HEK293 (cell line): ENCODE results near the gene PLA2G4B.

Source experiments
- CTCF ChIA-PET: fragments of 350-600 bp; formaldehyde crosslinking; extraction: SDS; loops from one replicate; lab custom pipeline; 2021; ENCODE audit warnings: antibody characterized with exemption; lab: Yijun Ruan, JAX
- POLR2A ChIA-PET: fragments of 300-600 bp; formaldehyde crosslinking; extraction: SDS; loops from one replicate; lab custom pipeline; 2020; ENCODE audit warnings: antibody characterized with exemption, inconsistent platforms; lab: Yijun Ruan, JAX
- H3K27ac ChIP-seq: fragments of 200-500 bp; sonication (Bioruptor generic); 2 replicates; pipeline ENCODE4 v1.5.1; 2014; ENCODE audit warnings: low read depth, low read length, control low read depth, inconsistent platforms; ENCODE audit errors: extremely low read depth
- H3K36me3 ChIP-seq, 2 experiments: fragments of 200-500 bp in 1 of 2; sonication (Bioruptor generic) in 1 of 2; 1 replicate in 1 of 2; 2 replicates in 1 of 2; pipeline ENCODE4 v1.5.1; 2014 to 2017; ENCODE audit warnings: inconsistent platforms in 2 of 2, low read length in 2 of 2; ENCODE audit not compliant: control insufficient read depth in 2 of 2, insufficient read depth in 1 of 2
- H3K4me1 ChIP-seq: fragments of 200-500 bp; sonication (Bioruptor generic); 2 replicates; pipeline ENCODE4 v1.5.1; 2014; ENCODE audit warnings: mild to moderate bottlenecking, low read length, inconsistent platforms; ENCODE audit not compliant: control insufficient read depth, insufficient read depth
- H3K4me3 ChIP-seq: 2 replicates; pipeline ENCODE4 v1.5.1; 2011; ENCODE audit warnings: low read depth, mild to moderate bottlenecking, control low read depth, low read length, moderate library complexity
- H3K9me3 ChIP-seq: fragments of 200-500 bp; sonication (Bioruptor generic); 2 replicates; pipeline ENCODE4 v1.5.1; 2014; ENCODE audit warnings: low read depth, low read length, inconsistent platforms; ENCODE audit not compliant: control insufficient read depth, insufficient read depth
- GFI1B ChIP-seq: fragments of 450-650 bp; formaldehyde crosslinking; IDR thresholded peaks from 2 replicates; pipeline ENCODE4 v1.5.1; 2016; ENCODE audit warnings: missing biosample characterization, missing genetic modification characterization
- GLI2 ChIP-seq: fragments of 450-650 bp; formaldehyde crosslinking; IDR thresholded peaks from 2 replicates; pipeline ENCODE4; 2017; ENCODE audit warnings: missing biosample characterization, missing genetic modification characterization, low read depth, borderline replicate concordance
- HOXC10 ChIP-seq: sonication (generic); formaldehyde crosslinking; IDR thresholded peaks from 2 replicates; pipeline ENCODE4 v1.8.1; 2023; ENCODE audit warnings: mild to moderate bottlenecking, missing genetic modification reagents
- KLF10 ChIP-seq: fragments of 450-650 bp; IDR thresholded peaks from 2 replicates; pipeline ENCODE4 v1.5.1; 2018; ENCODE audit warnings: missing biosample characterization, mild to moderate bottlenecking, missing genetic modification characterization
- SALL2 ChIP-seq: fragments of 450-650 bp; formaldehyde crosslinking; IDR thresholded peaks from 2 replicates; pipeline ENCODE4 v1.5.0; 2017; ENCODE audit warnings: missing biosample characterization, mild to moderate bottlenecking, missing genetic modification characterization, borderline replicate concordance
- ZBTB1 ChIP-seq: fragments of 450-650 bp; formaldehyde crosslinking; IDR thresholded peaks from 2 replicates; pipeline ENCODE4 v1.5.1; 2016; ENCODE audit warnings: missing biosample characterization, missing genetic modification characterization
- ZBTB48 ChIP-seq: fragments of 450-650 bp; formaldehyde crosslinking; IDR thresholded peaks from 2 replicates; pipeline ENCODE4 v1.5.1; 2016; ENCODE audit warnings: missing biosample characterization, missing genetic modification characterization
- ZNF10 ChIP-seq: fragments of 450-650 bp; formaldehyde crosslinking; IDR thresholded peaks from 2 replicates; pipeline ENCODE4 v1.5.1; 2017; ENCODE audit warnings: missing biosample characterization, missing genetic modification characterization
- ZNF121 ChIP-seq: fragments of 450-650 bp; formaldehyde crosslinking; IDR thresholded peaks from 2 replicates; pipeline ENCODE4 v1.5.1; 2016; ENCODE audit warnings: missing biosample characterization, missing genetic modification characterization
- ZNF132 ChIP-seq: fragments of 450-650 bp; formaldehyde crosslinking; IDR thresholded peaks from 2 replicates; pipeline ENCODE4 v1.5.1; 2017; ENCODE audit warnings: missing biosample characterization, missing genetic modification characterization, borderline replicate concordance
- ZNF138 ChIP-seq: fragments of 450-650 bp; formaldehyde crosslinking; IDR thresholded peaks from 2 replicates; pipeline ENCODE4 v1.5.1; 2016; ENCODE audit warnings: missing biosample characterization, missing genetic modification characterization, borderline replicate concordance
- ZNF175 ChIP-seq: fragments of 450-650 bp; formaldehyde crosslinking; IDR thresholded peaks from 2 replicates; pipeline ENCODE4 v1.5.1; 2016; ENCODE audit warnings: missing biosample characterization, missing genetic modification characterization
- ZNF184 ChIP-seq: fragments of 450-650 bp; IDR thresholded peaks from 2 replicates; pipeline ENCODE4 v1.5.1; 2018; ENCODE audit warnings: missing biosample characterization, mild to moderate bottlenecking, missing genetic modification characterization
- ZNF341 ChIP-seq: fragments of 450-650 bp; formaldehyde crosslinking; IDR thresholded peaks from 2 replicates; pipeline ENCODE4; 2016; ENCODE audit warnings: low read depth, missing biosample characterization, missing genetic modification characterization
- ZNF354C ChIP-seq: fragments of 450-650 bp; formaldehyde crosslinking; IDR thresholded peaks from 2 replicates; pipeline ENCODE4 v1.5.1; 2016; ENCODE audit warnings: missing biosample characterization, missing genetic modification characterization, low read depth, borderline replicate concordance
- ZNF473 ChIP-seq: fragments of 450-650 bp; formaldehyde crosslinking; IDR thresholded peaks from 2 replicates; pipeline ENCODE4 v1.5.1; 2017; ENCODE audit warnings: missing biosample characterization, missing genetic modification characterization
- ZNF48 ChIP-seq: fragments of 450-650 bp; formaldehyde crosslinking; IDR thresholded peaks from 2 replicates; pipeline ENCODE4 v1.5.1; 2016; ENCODE audit warnings: missing biosample characterization, missing genetic modification characterization
- ZNF501 ChIP-seq: fragments of 450-650 bp; formaldehyde crosslinking; IDR thresholded peaks from 2 replicates; pipeline ENCODE4 v1.5.1; 2016; ENCODE audit warnings: missing biosample characterization, missing genetic modification characterization
- ZNF521 ChIP-seq: fragments of 450-650 bp; formaldehyde crosslinking; IDR thresholded peaks from 2 replicates; pipeline ENCODE4 v1.5.1; 2017; ENCODE audit warnings: missing biosample characterization, mild to moderate bottlenecking, missing genetic modification characterization
- ZNF549 ChIP-seq: fragments of 450-650 bp; IDR thresholded peaks from 2 replicates; pipeline ENCODE4 v1.5.1; 2018; ENCODE audit warnings: missing biosample characterization, missing genetic modification characterization, mild to moderate bottlenecking, inconsistent platforms, moderate library complexity
- ZNF639 ChIP-seq: fragments of 450-650 bp; formaldehyde crosslinking; IDR thresholded peaks from 2 replicates; pipeline ENCODE4 v1.5.1; 2016; ENCODE audit warnings: missing biosample characterization, missing genetic modification characterization
- ZNF654 ChIP-seq: fragments of 450-650 bp; formaldehyde crosslinking; IDR thresholded peaks from 2 replicates; pipeline ENCODE4 v1.5.1; 2016; ENCODE audit warnings: low read depth, missing biosample characterization, missing genetic modification characterization
- ZNF785 ChIP-seq: fragments of 450-650 bp; formaldehyde crosslinking; IDR thresholded peaks from 2 replicates; pipeline ENCODE4 v1.5.1; 2016; ENCODE audit warnings: missing biosample characterization, missing genetic modification characterization
- ZSCAN5A ChIP-seq: fragments of 450-650 bp; formaldehyde crosslinking; IDR thresholded peaks from 2 replicates; pipeline ENCODE4 v1.5.1; 2016; ENCODE audit warnings: missing biosample characterization, missing genetic modification characterization
- ZXDB ChIP-seq: fragments of 450-650 bp; formaldehyde crosslinking; IDR thresholded peaks from 2 replicates; pipeline ENCODE4 v1.5.1; 2016; ENCODE audit warnings: missing biosample characterization, missing genetic modification characterization
- TF ChIP-seq, protein P1 (sequence below): fragments of 450-650 bp; formaldehyde crosslinking; IDR thresholded peaks from 2 replicates; pipeline ENCODE4 v1.5.1; 2016; ENCODE audit warnings: missing biosample characterization, missing genetic modification characterization
- TF ChIP-seq, protein P2 (sequence below): fragments of 450-650 bp; formaldehyde crosslinking; IDR thresholded peaks from 2 replicates; pipeline ENCODE4 v1.5.1; 2016; ENCODE audit warnings: missing biosample characterization, missing genetic modification characterization
- TF ChIP-seq, protein P3 (sequence below): fragments of 450-650 bp; formaldehyde crosslinking; conservative IDR thresholded peaks from 2 replicates; pipeline ENCODE4 v1.5.1; 2016; ENCODE audit warnings: low read depth, missing biosample characterization, missing genetic modification characterization

The PLA2G4B gene

DNA sequence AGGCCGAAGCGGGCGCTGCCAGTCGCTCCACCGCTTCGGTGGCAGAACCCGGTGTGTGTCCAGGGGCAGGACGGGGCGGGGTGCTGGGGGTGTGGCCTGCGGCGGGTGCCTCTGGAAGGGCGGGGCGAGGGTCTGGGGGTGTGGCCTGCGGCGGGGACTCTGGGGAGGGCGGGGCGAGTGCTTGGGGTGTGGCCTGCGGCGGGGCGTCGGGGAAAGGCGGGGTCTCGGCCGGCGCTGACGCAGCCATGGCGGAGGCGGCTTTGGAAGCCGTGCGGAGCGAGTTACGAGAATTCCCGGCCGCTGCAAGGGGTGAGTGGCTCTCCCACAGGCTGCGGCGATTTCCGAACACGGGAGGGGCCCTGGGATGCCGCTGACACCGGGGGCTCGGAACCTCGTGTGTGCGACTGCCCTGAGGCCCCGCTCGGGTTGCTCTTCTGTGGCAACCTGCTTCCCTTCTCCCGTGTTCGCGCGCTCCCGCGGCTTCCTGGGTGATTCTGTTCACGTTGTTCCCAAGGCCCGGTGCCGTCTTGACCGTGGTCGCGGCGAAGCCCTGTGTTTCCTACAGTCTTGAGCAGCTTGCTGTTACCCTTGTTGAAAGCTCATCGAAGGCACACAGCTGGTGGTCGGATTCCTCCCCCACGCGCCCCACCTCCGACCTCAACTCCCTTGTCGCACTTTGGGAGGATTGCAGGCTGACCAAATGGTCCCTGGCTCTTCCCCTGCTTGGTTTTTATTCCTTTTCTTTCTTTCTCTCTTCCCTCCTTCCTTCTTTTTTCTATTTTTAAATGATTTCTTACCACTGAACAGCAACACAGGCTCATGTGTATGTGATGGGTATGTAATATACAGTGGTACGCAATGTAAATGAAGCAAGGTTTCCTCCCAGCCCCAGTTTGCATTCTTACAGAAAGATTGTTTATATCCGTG lies 10.5 kb upstream of the PLA2G4B start, which contains the start of gene JMJD7 (continued):
- no peak for TF ChIP-seq ZNF639 (tag by site-specific recombination)
- TF ChIP-seq, protein P1, sequence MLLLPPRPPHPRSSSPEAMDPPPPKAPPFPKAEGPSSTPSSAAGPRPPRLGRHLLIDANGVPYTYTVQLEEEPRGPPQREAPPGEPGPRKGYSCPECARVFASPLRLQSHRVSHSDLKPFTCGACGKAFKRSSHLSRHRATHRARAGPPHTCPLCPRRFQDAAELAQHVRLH (tag by site-specific recombination), result no peak
- no peak for TF ChIP-seq ZNF48 (tag by site-specific recombination)
- no peak for TF ChIP-seq ZXDB (tag by site-specific recombination)
- TF ChIP-seq ZNF121 (tag by site-specific recombination), result no peak
- TF ChIP-seq GLI2 (tag by site-specific recombination), result no peak
- TF ChIP-seq ZNF501, result 0 out of 2 replicates have a peak, but pooled peaks have one; percentile 42
- TF ChIP-seq ZNF473, result no peak
- no peak for TF ChIP-seq GFI1B (tag by site-specific recombination)
- TF ChIP-seq ZBTB48 (tag by site-specific recombination), result peak; percentile 27; the same call in 1 of the 2 replicates
- no peak for TF ChIP-seq KLF10 (tag by site-specific recombination)
- TF ChIP-seq, protein P2, sequence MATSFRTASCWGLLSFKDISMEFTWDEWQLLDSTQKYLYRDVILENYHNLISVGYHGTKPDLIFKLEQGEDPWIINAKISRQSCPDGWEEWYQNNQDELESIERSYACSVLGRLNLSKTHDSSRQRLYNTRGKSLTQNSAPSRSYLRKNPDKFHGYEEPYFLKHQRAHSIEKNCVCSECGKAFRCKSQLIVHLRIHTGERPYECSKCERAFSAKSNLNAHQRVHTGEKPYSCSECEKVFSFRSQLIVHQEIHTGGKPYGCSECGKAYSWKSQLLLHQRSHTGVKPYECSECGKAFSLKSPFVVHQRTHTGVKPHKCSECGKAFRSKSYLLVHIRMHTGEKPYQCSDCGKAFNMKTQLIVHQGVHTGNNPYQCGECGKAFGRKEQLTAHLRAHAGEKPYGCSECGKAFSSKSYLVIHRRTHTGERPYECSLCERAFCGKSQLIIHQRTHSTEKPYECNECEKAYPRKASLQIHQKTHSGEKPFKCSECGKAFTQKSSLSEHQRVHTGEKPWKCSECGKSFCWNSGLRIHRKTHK (tag by site-specific recombination), result no peak
- no peak for TF ChIP-seq ZNF354C (tag by site-specific recombination)
- no peak for TF ChIP-seq ZNF549 (tag by site-specific recombination)
- TF ChIP-seq ZNF184, result no peak
- TF ChIP-seq ZNF132 (tag by site-specific recombination), result no peak
- no peak for TF ChIP-seq HOXC10 (CRISPR knock-in tag)
- TF ChIP-seq ZNF785 (tag by site-specific recombination), result peak; percentile 64; the same call in 1 of the 2 replicates
- no peak for TF ChIP-seq ZNF175 (tag by site-specific recombination)
- TF ChIP-seq SALL2 (tag by site-specific recombination), result no peak
- no peak for TF ChIP-seq ZBTB1 (tag by site-specific recombination)
- TF ChIP-seq ZNF10, result no peak
- no peak for TF ChIP-seq ZSCAN5A
- TF ChIP-seq ZNF654, result no peak
- TF ChIP-seq, all 188 proteins: peak for 33

DNA sequence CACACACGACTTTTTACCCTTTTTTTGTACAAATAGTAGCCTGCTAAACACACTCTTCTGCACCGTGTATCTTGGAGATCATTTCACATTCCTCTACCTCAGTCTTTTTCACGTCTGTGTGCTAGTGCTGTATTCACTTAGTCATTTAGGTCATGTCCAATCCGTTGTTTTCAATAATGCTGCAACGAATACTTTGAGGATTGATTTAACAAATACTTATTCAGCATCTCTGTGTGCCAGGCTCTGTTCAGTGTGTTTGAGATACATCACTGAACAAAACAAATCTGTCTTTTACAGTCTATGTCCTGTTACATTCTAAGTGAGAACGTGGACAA lies 9.9 kb upstream of the PLA2G4B start:
- CTCF ChIA-PET, result no interaction called here
- TF ChIP-seq ZNF341 (tag by site-specific recombination), result no peak
- no peak for TF ChIP-seq ZNF521
- no peak for TF ChIP-seq ZNF138 (tag by site-specific recombination)
- TF ChIP-seq, protein P3, sequence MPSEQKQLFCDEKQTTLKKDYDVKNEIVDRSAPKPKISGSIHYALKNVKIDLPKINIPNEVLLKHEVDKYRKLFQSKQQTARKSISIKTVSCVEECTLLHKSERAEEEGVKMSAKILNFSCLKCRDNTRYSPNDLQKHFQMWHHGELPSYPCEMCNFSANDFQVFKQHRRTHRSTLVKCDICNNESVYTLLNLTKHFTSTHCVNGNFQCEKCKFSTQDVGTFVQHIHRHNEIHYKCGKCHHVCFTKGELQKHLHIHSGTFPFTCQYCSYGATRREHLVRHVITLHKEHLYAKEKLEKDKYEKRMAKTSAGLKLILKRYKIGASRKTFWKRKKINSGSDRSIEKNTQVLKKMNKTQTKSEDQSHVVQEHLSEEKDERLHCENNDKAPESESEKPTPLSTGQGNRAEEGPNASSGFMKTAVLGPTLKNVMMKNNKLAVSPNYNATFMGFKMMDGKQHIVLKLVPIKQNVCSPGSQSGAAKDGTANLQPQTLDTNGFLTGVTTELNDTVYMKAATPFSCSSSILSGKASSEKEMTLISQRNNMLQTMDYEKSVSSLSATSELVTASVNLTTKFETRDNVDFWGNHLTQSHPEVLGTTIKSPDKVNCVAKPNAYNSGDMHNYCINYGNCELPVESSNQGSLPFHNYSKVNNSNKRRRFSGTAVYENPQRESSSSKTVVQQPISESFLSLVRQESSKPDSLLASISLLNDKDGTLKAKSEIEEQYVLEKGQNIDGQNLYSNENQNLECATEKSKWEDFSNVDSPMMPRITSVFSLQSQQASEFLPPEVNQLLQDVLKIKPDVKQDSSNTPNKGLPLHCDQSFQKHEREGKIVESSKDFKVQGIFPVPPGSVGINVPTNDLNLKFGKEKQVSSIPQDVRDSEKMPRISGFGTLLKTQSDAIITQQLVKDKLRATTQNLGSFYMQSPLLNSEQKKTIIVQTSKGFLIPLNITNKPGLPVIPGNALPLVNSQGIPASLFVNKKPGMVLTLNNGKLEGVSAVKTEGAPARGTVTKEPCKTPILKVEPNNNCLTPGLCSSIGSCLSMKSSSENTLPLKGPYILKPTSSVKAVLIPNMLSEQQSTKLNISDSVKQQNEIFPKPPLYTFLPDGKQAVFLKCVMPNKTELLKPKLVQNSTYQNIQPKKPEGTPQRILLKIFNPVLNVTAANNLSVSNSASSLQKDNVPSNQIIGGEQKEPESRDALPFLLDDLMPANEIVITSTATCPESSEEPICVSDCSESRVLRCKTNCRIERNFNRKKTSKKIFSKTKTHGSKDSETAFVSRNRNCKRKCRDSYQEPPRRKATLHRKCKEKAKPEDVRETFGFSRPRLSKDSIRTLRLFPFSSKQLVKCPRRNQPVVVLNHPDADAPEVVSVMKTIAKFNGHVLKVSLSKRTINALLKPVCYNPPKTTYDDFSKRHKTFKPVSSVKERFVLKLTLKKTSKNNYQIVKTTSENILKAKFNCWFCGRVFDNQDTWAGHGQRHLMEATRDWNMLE (tag by site-specific recombination), result no peak
- TF ChIP-seq ZNF654, result no peak

More for the DNA sequence above, 9.9 kb upstream of the PLA2G4B start:
- H3K36me3 ChIP-seq, result peaks cover 0 to 10% of the 10 kb centered on the region in 2 experiments; a peak in 1 of 3 replicates
- POLR2A ChIA-PET, result no interaction called here
- no peak overlapping the region for H3K27ac ChIP-seq
- H3K4me3 ChIP-seq, result peak overlapping the region; percentile 79
- H3K4me1 ChIP-seq, result no peaks in the 10 kb centered on the region
- no peaks in the 10 kb centered on the region for H3K9me3 ChIP-seq
